GM23338 (cell line): ENCODE measurements around the gene RSPH6A. TPM values are rescaled to one million over a fixed set of nuclear protein-coding genes. Genes with fewer than 3 reads are reported as not detected.

Experiments
- ATAC-seq: fragments of 200-7000 bp; cut with Tn5 transposase; 3 replicates; pipeline ENCODE4 v1.9.1; 2020
- DNase-seq: peaks from one replicate; pipeline ENCODE4 v3.0.0-alpha.2; 2015; ENCODE audit warnings: low spot score
- H2AFZ ChIP-seq: fragments of 200-600 bp; sonication (generic); 2 replicates; pipeline ENCODE4 v1.8.0; 2016; ENCODE audit warnings: antibody characterized with exemption, mild to moderate bottlenecking, moderate library complexity
- H3F3A ChIP-seq: fragments of 200-600 bp; sonication (generic); replicated peaks from 2 replicates; pipeline ENCODE4 v1.8.0; 2017; ENCODE audit warnings: antibody characterized with exemption, mixed run types, low read depth
- H3K27ac ChIP-seq: fragments of 200-600 bp; sonication (generic); 2 replicates; pipeline ENCODE4 v1.6.1; 2016; ENCODE audit warnings: low read depth
- H3K27me3 ChIP-seq: fragments of 200-600 bp; sonication (generic); 2 replicates; pipeline ENCODE4 v1.8.0; 2016; ENCODE audit warnings: mild to moderate bottlenecking, mixed run types, moderate library complexity; ENCODE audit not compliant: insufficient read depth
- H3K36me3 ChIP-seq: fragments of 200-600 bp; sonication (generic); 2 replicates; pipeline ENCODE4 v1.8.0; 2016; ENCODE audit warnings: mild to moderate bottlenecking; ENCODE audit not compliant: insufficient read depth
- H3K4me1 ChIP-seq: fragments of 200-600 bp; sonication (generic); 2 replicates; pipeline ENCODE4 v1.8.0; 2016; ENCODE audit warnings: mild to moderate bottlenecking, moderate library complexity; ENCODE audit not compliant: insufficient read depth
- H3K4me2 ChIP-seq: fragments of 200-600 bp; sonication (generic); 2 replicates; pipeline ENCODE4 v1.7.1; 2017; ENCODE audit warnings: mixed run types
- H3K4me3 ChIP-seq: fragments of 200-600 bp; sonication (generic); 2 replicates; pipeline ENCODE4 v1.6.1; 2016; ENCODE audit warnings: mixed run types
- H3K79me2 ChIP-seq: fragments of 200-600 bp; sonication (generic); replicated peaks from 2 replicates; pipeline ENCODE4 v1.8.0; 2017; ENCODE audit warnings: mild to moderate bottlenecking; ENCODE audit not compliant: insufficient read depth
- H3K9me2 ChIP-seq: fragments of 200-600 bp; sonication (generic); 2 replicates; pipeline ENCODE4 v1.8.0; 2017; ENCODE audit not compliant: insufficient read depth
- H4K20me1 ChIP-seq: fragments of 200-600 bp; sonication (generic); replicated peaks from 2 replicates; pipeline ENCODE4 v1.8.0; 2017; ENCODE audit warnings: mild to moderate bottlenecking; ENCODE audit not compliant: insufficient read depth
- H3K27ac Mint-ChIP-seq: 2 replicates; pipeline ENCODE4 v1.8.0; 2020; ENCODE audit warnings: inconsistent platforms, mild to moderate bottlenecking, moderate library complexity, mixed read lengths
- H3K27me3 Mint-ChIP-seq: 3 replicates; pipeline ENCODE4 v1.8.0; 2022; ENCODE audit warnings: low read depth, mild to moderate bottlenecking, moderate library complexity, mixed read lengths, inconsistent platforms; ENCODE audit not compliant: insufficient read depth, poor library complexity
- H3K36me3 Mint-ChIP-seq: 3 replicates; pipeline ENCODE4 v1.8.0; 2021; ENCODE audit warnings: low read depth, mild to moderate bottlenecking, inconsistent platforms, moderate library complexity, mixed read lengths
- H3K4me1 Mint-ChIP-seq: 3 replicates; pipeline ENCODE4 v1.8.0; 2020; ENCODE audit warnings: mild to moderate bottlenecking, inconsistent platforms, mixed read lengths
- H3K4me3 Mint-ChIP-seq: 3 replicates; pipeline ENCODE4 v1.8.0; 2021; ENCODE audit warnings: moderate library complexity, mild to moderate bottlenecking, inconsistent platforms, mixed read lengths
- H3K9me3 Mint-ChIP-seq: 3 replicates; pipeline ENCODE4 v1.8.0; 2020; ENCODE audit warnings: moderate library complexity, mild to moderate bottlenecking, inconsistent platforms, mixed read lengths
- CREB1 ChIP-seq: fragments of 250-450 bp; sonication (Bioruptor Pico); IDR thresholded peaks from 2 replicates; pipeline ENCODE4 v1.5.0; 2020; ENCODE audit warnings: low read depth, mild to moderate bottlenecking, moderate library complexity
- CTCF ChIP-seq, 2 experiments: fragments of 200-600 bp in 1 of 2; sonication (generic) in 1 of 2; conservative IDR thresholded peaks; 2 replicates each; pipeline versions ENCODE4 v1.5.1 to v1.6.1; 2016 to 2017; ENCODE audit warnings: antibody characterized with exemption in 2 of 2, low read depth in 2 of 2, mild to moderate bottlenecking in 2 of 2, moderate library complexity in 1 of 2
- EZH2 ChIP-seq: fragments of 200-600 bp; sonication (generic); IDR thresholded peaks from one replicate; pipeline ENCODE4 v1.8.0; 2017; ENCODE audit warnings: antibody characterized with exemption, mild to moderate bottlenecking, low read depth; ENCODE audit not compliant: unreplicated experiment
- EZH2phosphoT487 ChIP-seq: fragments of 200-600 bp; sonication (generic); IDR thresholded peaks from one replicate; pipeline ENCODE4 v1.8.1; 2018; ENCODE audit warnings: antibody characterized with exemption; ENCODE audit not compliant: unreplicated experiment
- JUNB ChIP-seq: IDR thresholded peaks from one replicate; pipeline ENCODE4 v1.6.1; 2016; ENCODE audit warnings: antibody characterized with exemption; ENCODE audit not compliant: unreplicated experiment
- NANOG ChIP-seq: IDR thresholded peaks from 2 replicates; pipeline ENCODE4 v1.6.1; 2016; ENCODE audit warnings: antibody characterized with exemption, borderline replicate concordance
- POLR2AphosphoS5 ChIP-seq: IDR thresholded peaks from 2 replicates; pipeline ENCODE4 v1.6.1; 2016; ENCODE audit warnings: antibody characterized with exemption, low read depth
- REST ChIP-seq: IDR thresholded peaks from one replicate; pipeline ENCODE4 v1.6.1; 2018; ENCODE audit warnings: antibody characterized with exemption; ENCODE audit not compliant: unreplicated experiment
- STAT1 ChIP-seq: IDR thresholded peaks from one replicate; pipeline ENCODE4 v1.6.1; 2016; ENCODE audit warnings: antibody characterized with exemption; ENCODE audit not compliant: unreplicated experiment
- ZNF114 ChIP-seq: fragments of 250-450 bp; sonication (Bioruptor Pico); IDR thresholded peaks from 2 replicates; pipeline ENCODE4 v1.5.0; 2020; ENCODE audit warnings: mild to moderate bottlenecking, moderate library complexity
- ZNF331 ChIP-seq: fragments of 250-450 bp; sonication (Bioruptor Pico); IDR thresholded peaks from 2 replicates; pipeline ENCODE4 v1.5.0; 2020; ENCODE audit warnings: low read depth, mild to moderate bottlenecking, moderate library complexity
- ZNF462 ChIP-seq: fragments of 250-450 bp; sonication (Bioruptor Pico); IDR thresholded peaks from 2 replicates; pipeline ENCODE4 v1.5.0; 2020; ENCODE audit warnings: mild to moderate bottlenecking, moderate library complexity
- polyA plus RNA-seq: library from polyadenylated mRNA; unstranded; fragments of >200 nt; fragmentation: Nextera tagmentation; extraction: Ambion mirVana; gene quantifications from 2 replicates; pipeline ENCODE4 v1.2.1, GENCODE V29; 2016
- total RNA-seq: library from RNA; depleted of rRNA; stranded (reverse); fragments of >200 nt; shearing (Covaris generic); gene quantifications from 2 replicates; pipeline ENCODE4 v1.2.3, GENCODE V29; 2014
- TF ChIP-seq, protein P1 (sequence below): IDR thresholded peaks from 2 replicates; pipeline ENCODE4 v1.6.1; 2016; ENCODE audit warnings: antibody characterized with exemption

RSPH6A gene
- total and polyA plus RNA-seq, 2 experiments from 2014 or later, result 0.11 to 0.21 TPM

- no peak overlapping the region; the same call in 2 of the 3 replicates for H3K4me3 Mint-ChIP-seq
- ATAC-seq (no peak), DNase-seq (no peak)
- TF ChIP-seq ZNF462 (CRISPR knock-in tag) (no peak), ZNF114 (CRISPR knock-in tag) (no peak), NANOG (no peak), CTCF (conservative IDR thresholded peaks at IDR 0.05; ENCODE audit: low read depth in 2 of 2) (no peak), STAT1 (no peak), CREB1 (CRISPR knock-in tag) (no peak), POLR2AphosphoS5 (no peak), EZH2phosphoT487 (no peak), EZH2 (no peak), ZNF331 (CRISPR knock-in tag) (no peak), JUNB (no peak), REST (no peak)
- TF ChIP-seq, protein P1, sequence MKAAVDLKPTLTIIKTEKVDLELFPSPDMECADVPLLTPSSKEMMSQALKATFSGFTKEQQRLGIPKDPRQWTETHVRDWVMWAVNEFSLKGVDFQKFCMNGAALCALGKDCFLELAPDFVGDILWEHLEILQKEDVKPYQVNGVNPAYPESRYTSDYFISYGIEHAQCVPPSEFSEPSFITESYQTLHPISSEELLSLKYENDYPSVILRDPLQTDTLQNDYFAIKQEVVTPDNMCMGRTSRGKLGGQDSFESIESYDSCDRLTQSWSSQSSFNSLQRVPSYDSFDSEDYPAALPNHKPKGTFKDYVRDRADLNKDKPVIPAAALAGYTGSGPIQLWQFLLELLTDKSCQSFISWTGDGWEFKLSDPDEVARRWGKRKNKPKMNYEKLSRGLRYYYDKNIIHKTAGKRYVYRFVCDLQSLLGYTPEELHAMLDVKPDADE, result no peak
- H3K4me1 ChIP-seq, result 0 out of 2 replicates have a peak, but pooled peaks cover 3% of the 10 kb centered on the region
- H2AFZ ChIP-seq, result no peak overlapping the region
- H3K27ac ChIP-seq, result no peak overlapping the region
- H4K20me1 ChIP-seq, result no peaks in the 10 kb centered on the region; the same call in 1 of the 2 replicates
- peaks cover 12% of the 10 kb centered on the region for H3K4me1 Mint-ChIP-seq
- peaks cover 7% of the 10 kb centered on the region for H3K36me3 ChIP-seq
- H3F3A ChIP-seq, result peaks cover 11% of the 10 kb centered on the region; the same call in 1 of the 2 replicates
- peaks cover 83% of the 10 kb centered on the region for H3K36me3 Mint-ChIP-seq
- no peaks in the 10 kb centered on the region for H3K79me2 ChIP-seq
- H3K27me3 Mint-ChIP-seq, result peaks cover 15% of the 10 kb centered on the region
- no peak overlapping the region for H3K4me2 ChIP-seq
- no peak overlapping the region for H3K4me3 ChIP-seq
- no peak overlapping the region for H3K27ac Mint-ChIP-seq
- H3K9me2 ChIP-seq, result no peaks in the 10 kb centered on the region
- H3K27me3 ChIP-seq, result no peaks in the 10 kb centered on the region
- H3K9me3 Mint-ChIP-seq, result no peaks in the 10 kb centered on the region
These were observed 9.6 kb upstream of the RSPH6A start for GRCh38 chr19:45824531-45825262.
